Stimulated activated CD8-positive, alpha-beta memory T cell treated with anti-CD3 and anti-CD28 coated beads, Interleukin-15, amount 100 ng/mL, for 4 hours (primary cell): ENCODE measurements around the gene MMP1.
"Not testable (repeated sequence)": the region's sequence is repeated elsewhere in the genome, so short reads cannot be mapped to it uniquely, and the experiment has no call there.

Source experiments
- DNase-seq, 2 donors: peaks; one replicate each; pipeline ENCODE4 v3.0.0-alpha.2; 2020; ENCODE audit warnings: low read depth in 2 of 2

MMP1 gene

GRCh38 chr11:102761646-102762238, 36.2 kb downstream of the MMP1 start:
- no peak for DNase-seq

- no peak for DNase-seq
Observed at GRCh38 chr11:102760344-102761035, 37.5 kb downstream of the MMP1 start.

GRCh38 chr11:102757823-102758549, 40.0 kb downstream of the MMP1 start:
- DNase-seq: no peak

- DNase-seq: no peak
Observed at GRCh38 chr11:102753267-102753666, 44.7 kb downstream of the MMP1 start.

GRCh38 chr11:102751673-102752072, 46.3 kb downstream of the MMP1 start:
- no peak for DNase-seq

GRCh38 chr11:102749101-102749722, 48.7 kb downstream of the MMP1 start:
- DNase-seq: no peak

- not testable (repeated sequence) for DNase-seq
Observed at GRCh38 chr11:102746746-102747578, 51.0 kb downstream of the MMP1 start.
